ENCODE data around the gene FBXO47.

DNA sequence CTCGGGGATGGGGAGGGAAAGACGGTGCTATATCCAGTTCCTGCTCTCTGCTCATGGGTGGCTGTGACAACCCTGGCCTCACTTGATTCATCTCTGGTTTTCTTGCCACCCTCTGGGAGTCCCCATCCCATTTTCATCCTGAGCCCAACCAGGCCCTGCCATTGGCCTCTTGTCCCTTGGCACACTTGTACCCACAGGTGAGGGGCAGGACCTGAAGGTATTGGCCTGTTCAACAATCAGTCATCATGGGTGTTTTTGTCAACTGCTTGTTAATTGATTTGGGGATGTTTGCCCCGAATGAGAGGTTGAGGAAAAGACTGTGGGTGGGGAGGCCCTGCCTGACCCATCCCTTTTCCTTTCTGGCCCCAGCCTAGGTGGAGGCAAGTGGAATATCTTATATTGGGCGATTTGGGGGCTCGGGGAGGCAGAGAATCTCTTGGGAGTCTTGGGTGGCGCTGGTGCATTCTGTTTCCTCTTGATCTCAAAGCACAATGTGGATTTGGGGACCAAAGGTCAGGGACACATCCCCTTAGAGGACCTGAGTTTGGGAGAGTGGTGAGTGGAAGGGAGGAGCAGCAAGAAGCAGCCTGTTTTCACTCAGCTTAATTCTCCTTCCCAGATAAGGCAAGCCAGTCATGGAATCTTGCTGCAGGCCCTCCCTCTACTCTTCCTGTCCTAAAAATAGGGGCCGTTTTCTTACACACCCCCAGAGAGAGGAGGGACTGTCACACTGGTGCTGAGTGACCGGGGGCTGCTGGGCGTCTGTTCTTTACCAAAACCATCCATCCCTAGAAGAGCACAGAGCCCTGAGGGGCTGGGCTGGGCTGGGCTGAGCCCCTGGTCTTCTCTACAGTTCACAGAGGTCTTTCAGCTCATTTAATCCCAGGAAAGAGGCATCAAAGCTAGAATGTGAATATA, 46.6 kb downstream of the FBXO47 start:
- TF ChIP-seq, protein P1, sequence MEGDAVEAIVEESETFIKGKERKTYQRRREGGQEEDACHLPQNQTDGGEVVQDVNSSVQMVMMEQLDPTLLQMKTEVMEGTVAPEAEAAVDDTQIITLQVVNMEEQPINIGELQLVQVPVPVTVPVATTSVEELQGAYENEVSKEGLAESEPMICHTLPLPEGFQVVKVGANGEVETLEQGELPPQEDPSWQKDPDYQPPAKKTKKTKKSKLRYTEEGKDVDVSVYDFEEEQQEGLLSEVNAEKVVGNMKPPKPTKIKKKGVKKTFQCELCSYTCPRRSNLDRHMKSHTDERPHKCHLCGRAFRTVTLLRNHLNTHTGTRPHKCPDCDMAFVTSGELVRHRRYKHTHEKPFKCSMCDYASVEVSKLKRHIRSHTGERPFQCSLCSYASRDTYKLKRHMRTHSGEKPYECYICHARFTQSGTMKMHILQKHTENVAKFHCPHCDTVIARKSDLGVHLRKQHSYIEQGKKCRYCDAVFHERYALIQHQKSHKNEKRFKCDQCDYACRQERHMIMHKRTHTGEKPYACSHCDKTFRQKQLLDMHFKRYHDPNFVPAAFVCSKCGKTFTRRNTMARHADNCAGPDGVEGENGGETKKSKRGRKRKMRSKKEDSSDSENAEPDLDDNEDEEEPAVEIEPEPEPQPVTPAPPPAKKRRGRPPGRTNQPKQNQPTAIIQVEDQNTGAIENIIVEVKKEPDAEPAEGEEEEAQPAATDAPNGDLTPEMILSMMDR (IDR thresholded peaks at IDR 0.05) = no peak
- no peak for TF ChIP-seq POLR2A (IDR thresholded peaks at IDR 0.05)
